Endothelial cell of hepatic sinusoid (primary cell): Measurements from ENCODE around the gene ORC4.
"Not testable (repeated sequence)": the region's sequence is repeated elsewhere in the genome, so short reads cannot be mapped to it uniquely, and the experiment has no call there.

ENCODE experiments used
- in situ Hi-C: cut with HindIII; loops from 2 replicates; pipeline ENCODE4 v1.10.0; 2017; ENCODE audit warnings: low sequenced_read_pairs

ORC4 gene

GRCh38 chr2:148021059-148021861 lies 723 bp upstream of the ORC4 start, which contains the start of gene MBD5:
TSS of gene MBD5 (plus strand) at chr2:148021091.
- in situ Hi-C loops, result no loop called here

- in situ Hi-C loops, result no loop called here
Observed at GRCh38 chr2:148014616-148015015, 5.9 kb downstream of the ORC4 start.

DNA sequence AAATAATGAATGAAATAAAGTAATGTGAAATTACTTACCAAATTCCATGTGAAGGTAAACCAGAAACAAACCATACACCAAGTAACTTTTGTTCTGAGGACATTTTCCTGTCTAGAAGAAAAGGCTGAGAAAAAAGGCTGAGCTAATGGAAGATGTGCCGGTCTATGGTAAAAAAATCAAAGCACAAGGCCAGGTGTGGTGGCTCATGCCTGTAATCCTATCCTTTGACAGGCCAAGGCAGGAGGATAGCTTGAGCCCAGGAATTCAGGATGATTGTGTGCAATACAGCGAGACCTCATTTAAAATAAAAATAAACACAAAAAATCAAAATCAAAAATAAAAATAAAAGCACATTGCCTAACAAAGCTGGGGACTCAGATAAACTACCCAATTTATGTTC lies 6.7 kb downstream of the ORC4 start:
- in situ Hi-C loops, result no loop called here

- in situ Hi-C loops, result not testable (repeated sequence)
Observed at GRCh38 chr2:148008411-148008810, 12.1 kb downstream of the ORC4 start.

DNA sequence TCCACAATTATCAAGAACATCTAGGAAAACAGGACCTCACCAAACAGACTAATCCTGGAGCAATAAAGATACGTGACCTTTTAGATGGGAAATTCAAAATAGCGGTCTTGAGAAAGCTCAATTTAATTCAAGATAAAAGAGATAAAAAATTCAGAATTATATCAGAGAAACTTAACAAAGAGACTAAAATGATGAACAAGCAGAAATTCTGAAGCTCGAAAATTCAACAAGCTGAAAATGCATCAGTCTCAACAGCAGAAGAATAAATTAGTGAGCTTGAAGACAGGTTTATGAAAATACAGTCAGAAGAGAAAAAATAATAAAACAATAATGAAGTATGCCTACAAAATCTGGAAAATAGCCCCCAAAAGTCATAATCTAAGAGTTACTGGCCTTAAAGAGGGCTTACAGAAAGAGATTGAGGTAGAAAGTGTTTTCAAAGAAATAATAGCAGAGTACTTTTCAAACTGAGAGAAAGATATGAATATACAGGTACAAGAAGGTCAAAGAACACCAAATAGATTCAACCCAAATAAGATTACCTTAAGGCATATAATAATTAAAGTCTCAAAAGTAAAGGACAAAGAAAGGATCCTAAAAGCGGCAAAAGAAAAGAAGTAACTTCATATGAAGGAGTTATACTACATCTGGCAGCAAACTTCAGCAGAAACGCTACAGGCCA lies 13.2 kb downstream of the ORC4 start:
- in situ Hi-C loops, result no loop called here

DNA sequence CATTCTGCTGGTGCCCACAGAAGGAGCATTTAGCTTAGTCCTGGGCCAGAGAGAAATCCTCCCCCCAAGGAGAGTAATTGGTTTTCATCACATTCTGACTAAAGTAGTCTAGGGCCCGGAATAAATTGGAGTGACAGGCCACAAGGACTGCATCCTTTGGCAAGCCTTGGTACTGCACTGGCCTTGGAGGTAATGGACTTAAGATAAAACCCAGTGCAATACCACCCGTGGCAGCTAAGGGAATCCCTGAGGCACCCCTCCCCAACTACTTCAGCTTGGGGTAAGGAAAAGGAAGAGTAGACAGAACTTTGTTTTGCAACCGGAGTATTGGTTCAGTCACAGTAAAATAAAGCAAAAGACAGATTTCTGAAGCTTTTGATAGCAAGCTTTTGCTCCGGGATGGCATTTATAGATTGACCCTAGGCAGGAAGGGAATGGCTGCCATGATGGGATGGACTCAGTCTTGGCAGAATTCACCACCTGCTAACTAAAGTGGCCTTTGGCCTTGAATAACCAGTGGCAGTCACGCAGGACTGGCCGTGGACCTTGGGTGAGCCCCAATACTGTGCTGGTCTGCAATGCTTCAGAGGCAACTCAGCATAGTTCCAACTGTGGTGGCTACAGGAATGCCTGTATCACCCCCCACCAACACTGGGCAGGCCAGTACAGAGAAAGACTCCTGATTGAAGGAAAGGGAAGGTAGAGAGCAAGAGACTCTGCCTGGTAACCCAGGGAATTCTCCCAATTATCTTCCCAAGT lies 14.1 kb downstream of the ORC4 start:
- in situ Hi-C loops, result no loop called here

DNA sequence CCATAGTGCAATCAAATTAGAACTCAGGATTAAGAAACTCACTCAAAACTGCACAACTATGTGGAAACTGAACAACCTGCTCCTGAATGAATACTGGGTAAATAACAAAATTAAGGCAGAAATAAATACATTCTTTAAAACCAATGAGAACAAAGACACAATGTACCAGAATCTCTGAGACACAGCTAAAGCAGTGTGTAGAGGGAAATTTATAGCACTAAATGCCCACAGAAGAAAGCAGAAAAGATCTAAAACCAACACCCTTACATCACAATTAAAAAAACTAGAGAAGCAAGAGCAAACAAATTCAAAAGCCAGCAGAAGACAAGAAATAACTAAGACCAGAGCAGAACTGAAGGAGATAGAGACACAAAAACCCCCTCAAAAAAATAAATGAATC lies 18.1 kb downstream of the ORC4 start:
- in situ Hi-C loops, result not testable (repeated sequence)

DNA sequence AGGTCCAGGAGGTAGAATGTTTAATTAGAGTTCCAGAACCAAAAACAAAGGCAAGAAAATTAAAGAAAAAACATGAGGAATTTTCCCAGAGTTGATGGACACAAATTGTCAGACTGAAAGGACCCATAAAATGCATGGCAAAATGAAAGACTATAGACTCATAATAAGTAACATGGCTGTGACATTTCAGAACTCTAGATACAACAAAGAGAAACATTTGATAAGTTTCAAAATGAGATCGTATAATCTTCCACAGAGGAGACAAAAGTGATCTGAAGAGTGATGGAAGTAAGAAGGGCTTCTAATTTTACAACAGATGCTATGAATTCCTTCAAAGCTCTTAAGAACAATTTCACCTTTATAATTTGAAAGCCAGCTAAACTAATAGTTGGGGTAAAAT lies 20.4 kb downstream of the ORC4 start:
- in situ Hi-C loops, result no loop called here

DNA sequence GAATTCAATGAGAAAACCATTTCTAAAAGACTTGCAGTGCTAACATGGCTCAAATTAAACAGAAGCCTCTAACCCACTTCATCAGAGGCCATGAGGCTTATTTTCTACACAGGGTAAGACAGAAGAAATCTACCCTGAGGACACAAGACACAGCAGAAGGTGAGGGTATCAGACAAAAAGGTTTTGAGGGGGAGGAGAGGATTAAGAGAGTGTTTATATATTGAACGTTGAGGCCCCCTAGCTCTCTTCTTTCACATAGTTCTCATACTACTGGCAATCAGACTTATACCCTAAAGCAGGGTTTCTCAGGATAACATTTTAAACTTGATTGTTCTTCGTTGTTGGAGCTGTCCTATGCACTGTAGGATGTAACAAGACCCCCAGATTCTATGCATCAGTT lies 21.4 kb downstream of the ORC4 start:
- in situ Hi-C loops, result no loop called here

DNA sequence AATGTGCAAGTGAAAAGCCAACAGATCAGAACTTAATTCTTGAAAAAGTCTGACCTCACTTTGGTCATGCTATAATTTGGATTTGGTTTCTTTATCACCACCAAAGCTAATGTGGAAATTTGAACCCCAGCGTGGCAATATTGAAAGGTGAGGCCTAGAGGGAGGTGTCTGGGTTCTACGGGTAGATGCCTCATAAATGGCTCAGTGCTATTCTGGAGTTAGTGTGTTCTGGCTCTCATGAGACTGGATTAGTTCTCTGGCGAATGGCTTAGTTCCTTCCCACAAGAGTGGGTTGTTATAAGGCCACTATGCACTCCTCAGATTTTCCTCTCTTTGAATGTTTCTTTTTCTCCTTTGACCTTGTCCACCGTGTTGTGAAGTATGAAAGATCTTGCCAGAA lies 22.3 kb downstream of the ORC4 start:
- in situ Hi-C loops, result no loop called here

GRCh38 chr2:147996828-147997227 lies 23.7 kb downstream of the ORC4 start:
- in situ Hi-C loops, result no loop called here

DNA sequence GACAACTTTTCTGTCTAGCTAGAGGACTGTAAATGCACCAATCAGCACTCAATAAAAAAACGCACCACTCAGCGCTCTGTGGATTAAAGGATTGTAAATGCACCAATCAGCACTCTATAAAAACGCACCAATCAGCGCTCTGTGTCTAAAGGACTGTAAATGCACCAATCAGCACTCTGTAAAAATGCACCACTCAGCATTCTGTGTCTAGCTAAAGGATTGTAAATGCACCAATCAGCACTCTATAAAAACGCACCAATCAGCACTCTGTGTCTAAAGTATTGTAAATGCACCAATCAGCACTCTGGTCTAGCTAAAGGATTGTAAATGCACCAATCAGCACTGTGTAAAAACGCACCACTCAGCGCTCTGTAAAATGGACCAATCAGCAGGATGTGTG lies 25.6 kb downstream of the ORC4 start:
- in situ Hi-C loops, result not testable (repeated sequence)

- in situ Hi-C loops, result no loop called here
Observed at GRCh38 chr2:147989809-147990403, 30.6 kb downstream of the ORC4 start.

DNA sequence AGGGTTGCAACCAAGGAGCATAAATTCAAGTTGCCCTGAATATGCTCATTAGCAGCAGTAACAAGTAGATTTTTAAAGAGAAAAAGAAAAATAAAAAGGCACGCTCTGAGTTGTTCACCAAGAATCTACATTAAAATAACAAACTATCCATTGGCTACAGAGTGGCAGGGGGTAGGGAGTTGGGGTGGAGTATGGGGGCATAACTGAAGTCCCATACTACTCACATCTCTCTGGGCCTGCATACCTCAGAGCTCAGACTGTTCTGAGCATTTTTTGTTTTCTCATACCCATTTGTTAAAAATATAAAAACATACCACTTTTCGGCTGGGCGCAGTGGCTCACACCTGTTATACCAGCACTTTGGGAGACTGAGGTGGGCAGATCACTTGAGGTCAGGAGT lies 31.4 kb downstream of the ORC4 start:
- in situ Hi-C loops, result no loop called here

GRCh38 chr2:147980940-147981528 lies 39.5 kb downstream of the ORC4 start:
- in situ Hi-C loops, result no loop called here

- in situ Hi-C loops, result no loop called here
Observed at GRCh38 chr2:147977679-147978078, 42.9 kb downstream of the ORC4 start.

GRCh38 chr2:147976102-147976501 lies 44.4 kb downstream of the ORC4 start:
- in situ Hi-C loops, result no loop called here

- in situ Hi-C loops, result no loop called here
Observed at GRCh38 chr2:147968571-147968970, 52.0 kb downstream of the ORC4 start.

DNA sequence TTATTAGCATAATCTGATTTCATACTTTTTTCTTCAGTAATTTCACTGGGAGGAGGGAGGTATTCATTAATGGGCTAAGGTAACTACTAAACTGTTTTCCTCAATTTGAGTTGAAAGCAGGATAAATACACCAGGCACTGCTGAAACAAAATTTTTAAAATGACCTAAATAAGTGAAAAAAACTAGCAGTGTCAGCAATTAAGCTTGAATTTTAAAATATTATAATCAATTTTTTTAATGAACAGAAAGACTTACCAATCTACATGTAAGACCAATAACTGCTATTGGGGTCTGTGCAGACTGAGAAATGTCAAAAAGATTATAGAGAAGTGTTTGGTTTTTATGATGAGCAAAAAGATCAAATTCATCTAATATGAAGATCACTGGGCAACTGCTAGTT lies 68.4 kb downstream of the ORC4 start:
- in situ Hi-C loops, result no loop called here

DNA sequence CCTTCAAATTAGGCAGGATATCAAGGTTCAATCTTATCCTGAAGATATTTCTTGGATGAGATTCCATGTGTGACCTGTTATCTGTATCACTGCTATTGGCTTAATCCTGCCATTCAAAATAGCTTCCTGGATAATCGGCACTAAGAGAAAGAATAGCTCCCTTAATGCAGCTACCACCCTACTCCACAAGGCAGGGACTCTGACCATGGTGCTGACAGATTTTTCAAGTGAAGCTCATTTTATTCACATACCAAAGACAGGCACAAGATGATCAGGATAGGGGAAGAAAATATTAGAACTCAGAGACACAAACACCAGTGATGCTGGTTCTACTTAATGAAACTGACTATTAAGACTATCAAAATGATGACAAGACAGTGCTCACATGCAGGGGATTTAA lies 74.9 kb downstream of the ORC4 start:
- in situ Hi-C loops, result no loop called here

DNA sequence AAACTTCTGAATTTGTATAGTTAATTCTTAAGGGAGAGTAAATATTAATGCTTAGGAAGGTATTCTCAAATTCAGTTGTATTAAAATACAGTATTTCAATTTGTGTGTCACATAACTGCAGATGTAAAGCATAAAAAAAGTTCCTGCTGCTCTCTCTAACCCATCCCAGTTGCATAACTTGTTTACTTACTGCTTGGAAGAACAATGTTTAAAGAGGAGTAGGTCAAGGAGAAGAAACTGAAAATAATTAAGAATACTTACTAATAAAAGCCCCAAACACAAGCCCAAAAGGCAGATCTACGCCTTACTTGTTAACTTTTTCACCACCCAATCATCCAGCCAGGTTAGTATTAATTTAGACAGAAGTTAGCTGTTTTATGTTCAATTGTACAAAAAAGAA lies 81.2 kb downstream of the ORC4 start:
- in situ Hi-C loops, result no loop called here
